Measurements from ENCODE around the gene ACP4.

ACP4 gene

DNA sequence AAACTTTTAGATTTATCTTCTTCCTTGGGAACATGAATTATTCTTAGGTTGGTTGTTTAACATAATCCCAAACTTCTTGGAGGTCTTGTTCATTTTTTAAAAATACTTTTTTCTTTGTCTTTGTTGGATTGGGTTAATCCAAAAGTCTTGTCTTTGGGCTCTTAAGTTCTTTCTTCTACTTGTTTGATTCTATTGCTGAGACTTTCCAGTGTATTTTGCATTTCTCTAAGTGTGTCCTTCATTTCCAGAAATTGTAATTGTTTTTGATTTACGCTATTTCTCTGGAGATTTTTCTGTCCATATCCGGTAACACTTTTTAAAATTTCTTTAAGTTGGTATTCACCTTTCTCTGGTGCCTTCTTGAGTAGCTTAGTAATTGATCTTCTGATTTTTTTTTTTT lies 53.0 kb downstream of the ACP4 start:
- TF ChIP-seq SIN3A (IDR thresholded peaks at IDR 0.05; ENCODE audit: borderline replicate concordance, insufficient read depth, low read length) = no peak
- TF ChIP-seq POLR2AphosphoS5 (IDR thresholded peaks at IDR 0.05; ENCODE audit: low read depth, low read length) = no peak
- no peak for TF ChIP-seq TAF1 (IDR thresholded peaks at IDR 0.05; ENCODE audit: borderline replicate concordance, insufficient read depth, low read length)
- TF ChIP-seq FOXP2 (optimal IDR thresholded peaks at IDR 0.05; ENCODE audit: borderline replicate concordance, extremely low read depth, extremely low read length, insufficient read depth) = no peak
- TF ChIP-seq, protein P1, sequence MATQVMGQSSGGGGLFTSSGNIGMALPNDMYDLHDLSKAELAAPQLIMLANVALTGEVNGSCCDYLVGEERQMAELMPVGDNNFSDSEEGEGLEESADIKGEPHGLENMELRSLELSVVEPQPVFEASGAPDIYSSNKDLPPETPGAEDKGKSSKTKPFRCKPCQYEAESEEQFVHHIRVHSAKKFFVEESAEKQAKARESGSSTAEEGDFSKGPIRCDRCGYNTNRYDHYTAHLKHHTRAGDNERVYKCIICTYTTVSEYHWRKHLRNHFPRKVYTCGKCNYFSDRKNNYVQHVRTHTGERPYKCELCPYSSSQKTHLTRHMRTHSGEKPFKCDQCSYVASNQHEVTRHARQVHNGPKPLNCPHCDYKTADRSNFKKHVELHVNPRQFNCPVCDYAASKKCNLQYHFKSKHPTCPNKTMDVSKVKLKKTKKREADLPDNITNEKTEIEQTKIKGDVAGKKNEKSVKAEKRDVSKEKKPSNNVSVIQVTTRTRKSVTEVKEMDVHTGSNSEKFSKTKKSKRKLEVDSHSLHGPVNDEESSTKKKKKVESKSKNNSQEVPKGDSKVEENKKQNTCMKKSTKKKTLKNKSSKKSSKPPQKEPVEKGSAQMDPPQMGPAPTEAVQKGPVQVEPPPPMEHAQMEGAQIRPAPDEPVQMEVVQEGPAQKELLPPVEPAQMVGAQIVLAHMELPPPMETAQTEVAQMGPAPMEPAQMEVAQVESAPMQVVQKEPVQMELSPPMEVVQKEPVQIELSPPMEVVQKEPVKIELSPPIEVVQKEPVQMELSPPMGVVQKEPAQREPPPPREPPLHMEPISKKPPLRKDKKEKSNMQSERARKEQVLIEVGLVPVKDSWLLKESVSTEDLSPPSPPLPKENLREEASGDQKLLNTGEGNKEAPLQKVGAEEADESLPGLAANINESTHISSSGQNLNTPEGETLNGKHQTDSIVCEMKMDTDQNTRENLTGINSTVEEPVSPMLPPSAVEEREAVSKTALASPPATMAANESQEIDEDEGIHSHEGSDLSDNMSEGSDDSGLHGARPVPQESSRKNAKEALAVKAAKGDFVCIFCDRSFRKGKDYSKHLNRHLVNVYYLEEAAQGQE (IDR thresholded peaks at IDR 0.05; ENCODE audit: insufficient read depth in 1 of 2, low read depth in 2 of 2, low read length in 2 of 2) = no peak

DNA sequence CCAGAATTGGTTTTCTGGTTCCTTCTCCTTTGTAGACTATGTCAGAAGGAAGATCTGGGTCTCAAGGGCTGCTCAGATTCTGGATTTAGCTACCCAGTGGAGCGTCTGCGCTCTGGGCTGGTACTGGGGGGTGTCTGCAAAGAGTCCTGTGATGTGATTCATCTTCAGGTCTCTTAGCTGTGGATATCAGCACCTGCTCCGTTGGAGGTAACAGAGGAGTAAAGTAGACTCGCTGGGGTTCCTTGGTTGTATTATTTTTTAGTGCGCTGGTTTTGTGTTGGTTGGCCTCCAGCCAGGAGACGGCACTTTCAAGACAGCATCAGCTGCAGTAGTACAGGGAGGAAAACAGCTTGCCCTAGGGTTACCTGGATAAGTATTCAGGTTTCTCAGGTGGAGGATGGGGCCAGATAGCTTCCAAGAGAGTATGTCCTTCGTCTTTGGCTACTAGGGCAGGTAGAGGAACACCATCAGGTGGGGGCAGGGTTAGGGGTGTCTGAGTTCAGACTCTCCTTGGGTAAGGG lies 53.5 kb downstream of the ACP4 start:
- TF ChIP-seq, protein P1 (IDR thresholded peaks at IDR 0.05; ENCODE audit: insufficient read depth in 1 of 2, low read depth in 2 of 2, low read length in 2 of 2) = no peak
- TF ChIP-seq POLR2AphosphoS5 (IDR thresholded peaks at IDR 0.05; ENCODE audit: low read depth, low read length) (no peak), TAF1 (IDR thresholded peaks at IDR 0.05; ENCODE audit: borderline replicate concordance, insufficient read depth, low read length) (no peak), FOXP2 (optimal IDR thresholded peaks at IDR 0.05; ENCODE audit: borderline replicate concordance, extremely low read depth, extremely low read length, insufficient read depth) (no peak), SIN3A (IDR thresholded peaks at IDR 0.05; ENCODE audit: borderline replicate concordance, insufficient read depth, low read length) (no peak)

DNA sequence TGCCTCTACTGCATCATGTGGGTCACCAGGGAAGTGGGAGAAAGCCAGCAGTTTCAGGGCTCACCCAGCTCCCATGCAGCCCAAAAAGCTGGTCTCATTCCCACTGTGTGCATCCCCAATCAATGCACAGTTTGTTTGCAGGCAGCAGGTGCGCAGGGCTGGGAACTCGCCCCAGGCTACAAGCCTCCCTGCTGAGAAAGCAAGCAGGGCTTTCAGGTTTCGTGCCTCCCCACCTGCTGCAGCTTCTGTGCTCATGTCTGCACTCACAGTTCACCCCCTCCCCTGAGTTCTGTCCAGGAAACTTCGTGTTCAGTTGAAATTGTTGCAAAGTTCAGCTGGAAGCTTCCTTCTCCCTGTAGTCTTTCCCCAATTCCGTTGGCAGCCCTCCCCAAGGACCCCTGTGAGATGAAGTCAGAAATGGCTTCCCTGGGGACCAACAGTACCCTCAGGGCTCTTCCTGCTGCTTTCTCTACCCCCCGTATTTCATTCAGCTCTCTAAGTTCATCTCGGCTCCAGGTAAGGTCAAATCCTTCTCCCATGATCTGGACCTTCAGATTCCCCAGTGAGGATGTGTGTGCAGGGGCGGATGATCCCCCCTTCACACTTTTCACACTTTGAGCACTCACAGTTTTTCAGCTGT lies 54.2 kb downstream of the ACP4 start:
- no peak for TF ChIP-seq POLR2AphosphoS5 (IDR thresholded peaks at IDR 0.05; ENCODE audit: low read depth, low read length)
- TF ChIP-seq SIN3A (IDR thresholded peaks at IDR 0.05; ENCODE audit: borderline replicate concordance, insufficient read depth, low read length) = no peak
- TF ChIP-seq, protein P1 (IDR thresholded peaks at IDR 0.05; ENCODE audit: insufficient read depth in 1 of 2, low read depth in 2 of 2, low read length in 2 of 2) = no peak
- no peak for TF ChIP-seq TAF1 (IDR thresholded peaks at IDR 0.05; ENCODE audit: borderline replicate concordance, insufficient read depth, low read length)
- no peak for TF ChIP-seq FOXP2 (optimal IDR thresholded peaks at IDR 0.05; ENCODE audit: borderline replicate concordance, extremely low read depth, extremely low read length, insufficient read depth)

Data from PFSK-1 (cell line).